Stimulated activated CD8-positive, alpha-beta memory T cell treated with anti-CD3 and anti-CD28 coated beads, Interleukin-15, amount 100 ng/mL, for 24 hours (primary cell): ENCODE data around the gene NKTR.

Source experiments
- DNase-seq: peaks from one replicate; pipeline ENCODE4 v3.0.0-alpha.2; 2020; ENCODE audit warnings: low read depth

NKTR gene

GRCh38 chr3:42649783-42650182 is 49.3 kb downstream of the NKTR start:
- DNase-seq, result no peak

- no peak for DNase-seq
Measured at GRCh38 chr3:42651248-42652091, 51.0 kb downstream of the NKTR start.

GRCh38 chr3:42652251-42652610 is 51.7 kb downstream of the NKTR start:
- no peak for DNase-seq

GRCh38 chr3:42652611-42653302 is 52.3 kb downstream of the NKTR start:
- DNase-seq, result no peak

- DNase-seq, result no peak
Measured at GRCh38 chr3:42653303-42653559, 52.7 kb downstream of the NKTR start.

- no peak for DNase-seq
Measured at GRCh38 chr3:42653560-42654330, 53.3 kb downstream of the NKTR start, which contains the start of gene ZBTB47. Gene ZBTB47, plus strand, starts transcription at chr3:42653697. Its CDS starts 4,659 bp downstream, at chr3:42658356.

GRCh38 chr3:42654331-42655201 is 54.1 kb downstream of the NKTR start:
- no peak for DNase-seq

- DNase-seq, result no peak
Measured at GRCh38 chr3:42655331-42655888, 54.9 kb downstream of the NKTR start.

- DNase-seq, result no peak
Measured at GRCh38 chr3:42655980-42656679, 55.6 kb downstream of the NKTR start.

- no peak for DNase-seq
Measured at GRCh38 chr3:42656680-42657610, 56.5 kb downstream of the NKTR start.

- DNase-seq, result no peak
Measured at GRCh38 chr3:42657675-42658074, 57.2 kb downstream of the NKTR start.

GRCh38 chr3:42658091-42658770 is 57.7 kb downstream of the NKTR start:
- DNase-seq, result no peak

- DNase-seq, result no peak
Measured at GRCh38 chr3:42658771-42659390, 58.4 kb downstream of the NKTR start.

GRCh38 chr3:42659451-42660130 is 59.1 kb downstream of the NKTR start:
- no peak for DNase-seq

- no peak for DNase-seq
Measured at GRCh38 chr3:42660131-42660715, 59.7 kb downstream of the NKTR start.

- no peak for DNase-seq
Measured at GRCh38 chr3:42660898-42661297, 60.4 kb downstream of the NKTR start.

GRCh38 chr3:42661593-42662022 is 61.1 kb downstream of the NKTR start:
- DNase-seq, result no peak
